GM23338 (cell line): ENCODE data around the gene EZH2. TPM values are rescaled to one million over a fixed set of nuclear protein-coding genes. Genes with fewer than 3 reads are reported as not detected.

ENCODE experiments used
- ATAC-seq: fragments of 200-7000 bp; cut with Tn5 transposase; 3 replicates; pipeline ENCODE4 v1.9.1; 2020
- DNase-seq: peaks from one replicate; pipeline ENCODE4 v3.0.0-alpha.2; 2015; ENCODE audit warnings: low spot score
- H2AFZ ChIP-seq: fragments of 200-600 bp; sonication (generic); 2 replicates; pipeline ENCODE4 v1.8.0; 2016; ENCODE audit warnings: antibody characterized with exemption, mild to moderate bottlenecking, moderate library complexity
- H3F3A ChIP-seq: fragments of 200-600 bp; sonication (generic); replicated peaks from 2 replicates; pipeline ENCODE4 v1.8.0; 2017; ENCODE audit warnings: antibody characterized with exemption, mixed run types, low read depth
- H3K27ac ChIP-seq: fragments of 200-600 bp; sonication (generic); 2 replicates; pipeline ENCODE4 v1.6.1; 2016; ENCODE audit warnings: low read depth
- H3K27me3 ChIP-seq: fragments of 200-600 bp; sonication (generic); 2 replicates; pipeline ENCODE4 v1.8.0; 2016; ENCODE audit warnings: mild to moderate bottlenecking, mixed run types, moderate library complexity; ENCODE audit not compliant: insufficient read depth
- H3K36me3 ChIP-seq: fragments of 200-600 bp; sonication (generic); 2 replicates; pipeline ENCODE4 v1.8.0; 2016; ENCODE audit warnings: mild to moderate bottlenecking; ENCODE audit not compliant: insufficient read depth
- H3K4me1 ChIP-seq: fragments of 200-600 bp; sonication (generic); 2 replicates; pipeline ENCODE4 v1.8.0; 2016; ENCODE audit warnings: mild to moderate bottlenecking, moderate library complexity; ENCODE audit not compliant: insufficient read depth
- H3K4me2 ChIP-seq: fragments of 200-600 bp; sonication (generic); 2 replicates; pipeline ENCODE4 v1.7.1; 2017; ENCODE audit warnings: mixed run types
- H3K4me3 ChIP-seq: fragments of 200-600 bp; sonication (generic); 2 replicates; pipeline ENCODE4 v1.6.1; 2016; ENCODE audit warnings: mixed run types
- H3K79me2 ChIP-seq: fragments of 200-600 bp; sonication (generic); replicated peaks from 2 replicates; pipeline ENCODE4 v1.8.0; 2017; ENCODE audit warnings: mild to moderate bottlenecking; ENCODE audit not compliant: insufficient read depth
- H3K9me2 ChIP-seq: fragments of 200-600 bp; sonication (generic); 2 replicates; pipeline ENCODE4 v1.8.0; 2017; ENCODE audit not compliant: insufficient read depth
- H4K20me1 ChIP-seq: fragments of 200-600 bp; sonication (generic); replicated peaks from 2 replicates; pipeline ENCODE4 v1.8.0; 2017; ENCODE audit warnings: mild to moderate bottlenecking; ENCODE audit not compliant: insufficient read depth
- H3K27ac Mint-ChIP-seq: 2 replicates; pipeline ENCODE4 v1.8.0; 2020; ENCODE audit warnings: inconsistent platforms, mild to moderate bottlenecking, moderate library complexity, mixed read lengths
- H3K27me3 Mint-ChIP-seq: 3 replicates; pipeline ENCODE4 v1.8.0; 2022; ENCODE audit warnings: low read depth, mild to moderate bottlenecking, moderate library complexity, mixed read lengths, inconsistent platforms; ENCODE audit not compliant: insufficient read depth, poor library complexity
- H3K36me3 Mint-ChIP-seq: 3 replicates; pipeline ENCODE4 v1.8.0; 2021; ENCODE audit warnings: low read depth, mild to moderate bottlenecking, inconsistent platforms, moderate library complexity, mixed read lengths
- H3K4me1 Mint-ChIP-seq: 3 replicates; pipeline ENCODE4 v1.8.0; 2020; ENCODE audit warnings: mild to moderate bottlenecking, inconsistent platforms, mixed read lengths
- H3K4me3 Mint-ChIP-seq: 3 replicates; pipeline ENCODE4 v1.8.0; 2021; ENCODE audit warnings: moderate library complexity, mild to moderate bottlenecking, inconsistent platforms, mixed read lengths
- H3K9me3 Mint-ChIP-seq: 3 replicates; pipeline ENCODE4 v1.8.0; 2020; ENCODE audit warnings: moderate library complexity, mild to moderate bottlenecking, inconsistent platforms, mixed read lengths
- CREB1 ChIP-seq: fragments of 250-450 bp; sonication (Bioruptor Pico); IDR thresholded peaks from 2 replicates; pipeline ENCODE4 v1.5.0; 2020; ENCODE audit warnings: low read depth, mild to moderate bottlenecking, moderate library complexity
- NANOG ChIP-seq: IDR thresholded peaks from 2 replicates; pipeline ENCODE4 v1.6.1; 2016; ENCODE audit warnings: antibody characterized with exemption, borderline replicate concordance
- POLR2AphosphoS5 ChIP-seq: IDR thresholded peaks from 2 replicates; pipeline ENCODE4 v1.6.1; 2016; ENCODE audit warnings: antibody characterized with exemption, low read depth
- STAT1 ChIP-seq: IDR thresholded peaks from one replicate; pipeline ENCODE4 v1.6.1; 2016; ENCODE audit warnings: antibody characterized with exemption; ENCODE audit not compliant: unreplicated experiment
- ZNF114 ChIP-seq: fragments of 250-450 bp; sonication (Bioruptor Pico); IDR thresholded peaks from 2 replicates; pipeline ENCODE4 v1.5.0; 2020; ENCODE audit warnings: mild to moderate bottlenecking, moderate library complexity
- ZNF331 ChIP-seq: fragments of 250-450 bp; sonication (Bioruptor Pico); IDR thresholded peaks from 2 replicates; pipeline ENCODE4 v1.5.0; 2020; ENCODE audit warnings: low read depth, mild to moderate bottlenecking, moderate library complexity
- polyA plus RNA-seq: library from polyadenylated mRNA; unstranded; fragments of >200 nt; fragmentation: Nextera tagmentation; extraction: Ambion mirVana; gene quantifications from 2 replicates; pipeline ENCODE4 v1.2.1, GENCODE V29; 2016
- total RNA-seq: library from RNA; depleted of rRNA; stranded (reverse); fragments of >200 nt; shearing (Covaris generic); gene quantifications from 2 replicates; pipeline ENCODE4 v1.2.3, GENCODE V29; 2014
- TF ChIP-seq, protein P1 (sequence below), 2 experiments: fragments of 200-600 bp in 1 of 2; sonication (generic) in 1 of 2; conservative IDR thresholded peaks; 2 replicates each; pipeline versions ENCODE4 v1.5.1 to v1.6.1; 2016 to 2017; ENCODE audit warnings: antibody characterized with exemption in 2 of 2, low read depth in 2 of 2, mild to moderate bottlenecking in 2 of 2, moderate library complexity in 1 of 2
- TF ChIP-seq, protein P2 (sequence below): IDR thresholded peaks from 2 replicates; pipeline ENCODE4 v1.6.1; 2016; ENCODE audit warnings: antibody characterized with exemption
- TF ChIP-seq, protein P3 (sequence below): fragments of 250-450 bp; sonication (Bioruptor Pico); IDR thresholded peaks from 2 replicates; pipeline ENCODE4 v1.5.0; 2020; ENCODE audit warnings: mild to moderate bottlenecking, moderate library complexity

The EZH2 gene
- total and polyA plus RNA-seq, 2 experiments from 2014 or later: 33.9 to 38.6 TPM

DNA sequence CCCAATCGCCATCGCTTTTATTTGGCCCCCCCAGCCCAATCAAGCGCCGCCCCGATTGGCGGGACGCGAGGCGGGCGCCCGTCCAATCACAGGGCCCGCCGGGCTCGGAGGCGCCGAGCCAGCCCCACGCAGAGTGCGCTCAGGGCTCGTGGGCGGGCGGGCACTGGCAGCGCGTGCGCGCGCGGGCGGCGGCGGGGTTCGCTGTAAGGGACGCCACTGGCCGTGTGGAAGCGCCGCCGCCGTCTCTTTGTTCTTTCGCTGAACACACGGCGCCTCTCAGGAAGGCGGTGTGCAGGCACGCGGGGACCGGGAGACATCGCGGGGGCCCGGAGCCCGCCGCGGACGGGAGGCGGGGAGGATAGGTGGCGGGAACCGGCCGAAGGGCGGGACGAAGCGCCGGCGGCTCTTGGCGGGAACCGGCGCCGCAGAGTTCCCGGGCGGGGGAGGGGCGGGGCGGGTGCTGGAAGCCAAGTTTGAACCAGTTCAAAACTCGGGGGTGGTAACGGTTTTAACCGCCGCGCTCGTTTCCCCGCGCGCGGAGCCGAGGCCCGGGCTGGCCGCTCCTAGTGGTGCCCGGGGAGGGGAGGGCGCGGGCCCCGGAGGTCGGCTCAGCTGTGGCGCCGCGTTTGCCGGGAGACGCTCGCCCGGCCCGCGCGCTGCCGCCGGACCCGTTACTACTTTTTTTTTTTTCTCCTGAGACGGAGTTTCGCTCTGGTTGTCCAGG is 370 bp upstream of the EZH2 start:
- peak overlapping the region; percentile 92; the same call in 1 of the 2 replicates for H3K27ac Mint-ChIP-seq
- peak; percentile 61 for TF ChIP-seq POLR2AphosphoS5
- peak; percentile 17; the same call in 1 of the 2 replicates for TF ChIP-seq CREB1 (CRISPR knock-in tag)
- TF ChIP-seq, protein P1, sequence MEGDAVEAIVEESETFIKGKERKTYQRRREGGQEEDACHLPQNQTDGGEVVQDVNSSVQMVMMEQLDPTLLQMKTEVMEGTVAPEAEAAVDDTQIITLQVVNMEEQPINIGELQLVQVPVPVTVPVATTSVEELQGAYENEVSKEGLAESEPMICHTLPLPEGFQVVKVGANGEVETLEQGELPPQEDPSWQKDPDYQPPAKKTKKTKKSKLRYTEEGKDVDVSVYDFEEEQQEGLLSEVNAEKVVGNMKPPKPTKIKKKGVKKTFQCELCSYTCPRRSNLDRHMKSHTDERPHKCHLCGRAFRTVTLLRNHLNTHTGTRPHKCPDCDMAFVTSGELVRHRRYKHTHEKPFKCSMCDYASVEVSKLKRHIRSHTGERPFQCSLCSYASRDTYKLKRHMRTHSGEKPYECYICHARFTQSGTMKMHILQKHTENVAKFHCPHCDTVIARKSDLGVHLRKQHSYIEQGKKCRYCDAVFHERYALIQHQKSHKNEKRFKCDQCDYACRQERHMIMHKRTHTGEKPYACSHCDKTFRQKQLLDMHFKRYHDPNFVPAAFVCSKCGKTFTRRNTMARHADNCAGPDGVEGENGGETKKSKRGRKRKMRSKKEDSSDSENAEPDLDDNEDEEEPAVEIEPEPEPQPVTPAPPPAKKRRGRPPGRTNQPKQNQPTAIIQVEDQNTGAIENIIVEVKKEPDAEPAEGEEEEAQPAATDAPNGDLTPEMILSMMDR (conservative IDR thresholded peaks at IDR 0.05; ENCODE audit: low read depth in 2 of 2): no peak
- ATAC-seq (peak; percentile 90), DNase-seq (peak; percentile 89)
- peaks cover 23% of the 10 kb centered on the region; the same call in 1 of the 2 replicates for H4K20me1 ChIP-seq
- H3K27me3 Mint-ChIP-seq: peaks cover 10% of the 10 kb centered on the region
- H3K9me2 ChIP-seq: no peaks in the 10 kb centered on the region
- H3K27ac ChIP-seq: peak overlapping the region; percentile 59; the same call in 1 of the 2 replicates
- peak overlapping the region; percentile 94 for H3K4me2 ChIP-seq
- H3F3A ChIP-seq: peaks cover 9% of the 10 kb centered on the region; the same call in 1 of the 2 replicates
- H3K4me1 Mint-ChIP-seq: no peaks in the 10 kb centered on the region; the same call in 1 of the 3 replicates
- peaks cover 9% of the 10 kb centered on the region for H3K27me3 ChIP-seq
- peak overlapping the region; percentile 78 for H3K4me3 ChIP-seq
- H3K4me1 ChIP-seq: peaks cover 7% of the 10 kb centered on the region
- H3K36me3 Mint-ChIP-seq: peaks cover 12% of the 10 kb centered on the region
- H3K79me2 ChIP-seq: peaks cover 37% of the 10 kb centered on the region
- peaks cover 5% of the 10 kb centered on the region; the same call in 2 of the 3 replicates for H3K9me3 Mint-ChIP-seq
- H3K4me3 Mint-ChIP-seq: peak overlapping the region; percentile 86
- peak overlapping the region; percentile 90 for H2AFZ ChIP-seq
- H3K36me3 ChIP-seq: no peaks in the 10 kb centered on the region

DNA sequence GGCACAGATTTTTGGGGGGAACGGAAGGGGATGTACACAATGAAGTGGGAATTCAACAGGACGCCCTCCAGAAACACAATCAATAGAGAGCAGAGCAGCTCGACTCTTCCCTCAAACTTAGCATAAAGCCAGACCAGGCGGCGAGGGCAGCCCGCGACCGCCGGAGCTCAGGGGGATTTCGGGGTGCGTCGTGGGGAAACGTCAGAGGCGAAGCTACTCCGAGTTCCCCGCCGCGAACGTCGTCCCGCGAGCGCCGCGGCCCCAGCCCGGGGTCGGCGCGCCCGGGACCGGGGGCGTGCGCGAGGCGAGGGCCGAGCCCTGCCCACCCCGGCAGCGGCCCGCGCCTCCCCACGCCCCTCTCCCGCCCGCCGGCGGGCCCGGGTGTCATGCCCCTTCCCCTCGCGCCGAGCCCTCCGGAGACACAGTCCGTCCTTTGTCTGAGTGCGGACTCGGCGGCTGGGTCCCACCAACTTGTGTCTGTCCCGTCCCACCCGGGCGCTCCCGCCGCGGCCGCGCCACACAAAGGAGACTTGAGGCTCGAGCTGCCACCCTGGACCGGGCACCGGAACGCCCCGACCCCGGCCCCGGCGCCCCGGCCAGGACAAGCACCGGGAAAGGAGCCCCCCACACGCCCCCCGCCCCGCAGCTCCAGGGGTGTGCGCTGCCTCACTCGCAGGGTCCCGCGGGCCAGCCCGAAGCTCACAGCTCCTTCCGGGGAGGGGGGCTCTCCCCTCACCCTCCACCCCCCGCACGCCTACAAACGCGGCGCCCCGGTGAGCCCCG is 634 bp downstream of the EZH2 start:
- Histone ChIP-seq H3K4me2 (peak overlapping the region; percentile 94), H3F3A (peaks cover 9% of the 10 kb centered on the region; the same call in 1 of the 2 replicates), H3K4me1 (peaks cover 7% of the 10 kb centered on the region), H3K36me3 (no peaks in the 10 kb centered on the region), H3K27me3 (peaks cover 9% of the 10 kb centered on the region), H3K9me2 (no peaks in the 10 kb centered on the region), H4K20me1 (peaks cover 23% of the 10 kb centered on the region; the same call in 1 of the 2 replicates), H2AFZ (peak overlapping the region; percentile 73; the same call in 1 of the 2 replicates), H3K27ac (no peak overlapping the region), H3K4me3 (peak overlapping the region; percentile 78), H3K79me2 (peaks cover 47% of the 10 kb centered on the region)
- peaks cover 9% of the 10 kb centered on the region for H3K27me3 Mint-ChIP-seq
- peak overlapping the region; percentile 92 for H3K4me3 Mint-ChIP-seq
- H3K4me1 Mint-ChIP-seq: no peaks in the 10 kb centered on the region; the same call in 1 of the 3 replicates
- H3K9me3 Mint-ChIP-seq: peaks cover 5% of the 10 kb centered on the region; the same call in 2 of the 3 replicates
- ATAC-seq (peak; percentile 22), DNase-seq (peak; percentile 41)
- H3K27ac Mint-ChIP-seq: peak overlapping the region; percentile 80
- H3K36me3 Mint-ChIP-seq: peaks cover 12% of the 10 kb centered on the region
- TF ChIP-seq ZNF331 (no peak), CREB1 (CRISPR knock-in tag) (no peak), STAT1 (no peak), NANOG (no peak), POLR2AphosphoS5 (no peak), ZNF114 (CRISPR knock-in tag) (no peak)
- TF ChIP-seq, protein P2, sequence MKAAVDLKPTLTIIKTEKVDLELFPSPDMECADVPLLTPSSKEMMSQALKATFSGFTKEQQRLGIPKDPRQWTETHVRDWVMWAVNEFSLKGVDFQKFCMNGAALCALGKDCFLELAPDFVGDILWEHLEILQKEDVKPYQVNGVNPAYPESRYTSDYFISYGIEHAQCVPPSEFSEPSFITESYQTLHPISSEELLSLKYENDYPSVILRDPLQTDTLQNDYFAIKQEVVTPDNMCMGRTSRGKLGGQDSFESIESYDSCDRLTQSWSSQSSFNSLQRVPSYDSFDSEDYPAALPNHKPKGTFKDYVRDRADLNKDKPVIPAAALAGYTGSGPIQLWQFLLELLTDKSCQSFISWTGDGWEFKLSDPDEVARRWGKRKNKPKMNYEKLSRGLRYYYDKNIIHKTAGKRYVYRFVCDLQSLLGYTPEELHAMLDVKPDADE: no peak
- TF ChIP-seq, protein P3, sequence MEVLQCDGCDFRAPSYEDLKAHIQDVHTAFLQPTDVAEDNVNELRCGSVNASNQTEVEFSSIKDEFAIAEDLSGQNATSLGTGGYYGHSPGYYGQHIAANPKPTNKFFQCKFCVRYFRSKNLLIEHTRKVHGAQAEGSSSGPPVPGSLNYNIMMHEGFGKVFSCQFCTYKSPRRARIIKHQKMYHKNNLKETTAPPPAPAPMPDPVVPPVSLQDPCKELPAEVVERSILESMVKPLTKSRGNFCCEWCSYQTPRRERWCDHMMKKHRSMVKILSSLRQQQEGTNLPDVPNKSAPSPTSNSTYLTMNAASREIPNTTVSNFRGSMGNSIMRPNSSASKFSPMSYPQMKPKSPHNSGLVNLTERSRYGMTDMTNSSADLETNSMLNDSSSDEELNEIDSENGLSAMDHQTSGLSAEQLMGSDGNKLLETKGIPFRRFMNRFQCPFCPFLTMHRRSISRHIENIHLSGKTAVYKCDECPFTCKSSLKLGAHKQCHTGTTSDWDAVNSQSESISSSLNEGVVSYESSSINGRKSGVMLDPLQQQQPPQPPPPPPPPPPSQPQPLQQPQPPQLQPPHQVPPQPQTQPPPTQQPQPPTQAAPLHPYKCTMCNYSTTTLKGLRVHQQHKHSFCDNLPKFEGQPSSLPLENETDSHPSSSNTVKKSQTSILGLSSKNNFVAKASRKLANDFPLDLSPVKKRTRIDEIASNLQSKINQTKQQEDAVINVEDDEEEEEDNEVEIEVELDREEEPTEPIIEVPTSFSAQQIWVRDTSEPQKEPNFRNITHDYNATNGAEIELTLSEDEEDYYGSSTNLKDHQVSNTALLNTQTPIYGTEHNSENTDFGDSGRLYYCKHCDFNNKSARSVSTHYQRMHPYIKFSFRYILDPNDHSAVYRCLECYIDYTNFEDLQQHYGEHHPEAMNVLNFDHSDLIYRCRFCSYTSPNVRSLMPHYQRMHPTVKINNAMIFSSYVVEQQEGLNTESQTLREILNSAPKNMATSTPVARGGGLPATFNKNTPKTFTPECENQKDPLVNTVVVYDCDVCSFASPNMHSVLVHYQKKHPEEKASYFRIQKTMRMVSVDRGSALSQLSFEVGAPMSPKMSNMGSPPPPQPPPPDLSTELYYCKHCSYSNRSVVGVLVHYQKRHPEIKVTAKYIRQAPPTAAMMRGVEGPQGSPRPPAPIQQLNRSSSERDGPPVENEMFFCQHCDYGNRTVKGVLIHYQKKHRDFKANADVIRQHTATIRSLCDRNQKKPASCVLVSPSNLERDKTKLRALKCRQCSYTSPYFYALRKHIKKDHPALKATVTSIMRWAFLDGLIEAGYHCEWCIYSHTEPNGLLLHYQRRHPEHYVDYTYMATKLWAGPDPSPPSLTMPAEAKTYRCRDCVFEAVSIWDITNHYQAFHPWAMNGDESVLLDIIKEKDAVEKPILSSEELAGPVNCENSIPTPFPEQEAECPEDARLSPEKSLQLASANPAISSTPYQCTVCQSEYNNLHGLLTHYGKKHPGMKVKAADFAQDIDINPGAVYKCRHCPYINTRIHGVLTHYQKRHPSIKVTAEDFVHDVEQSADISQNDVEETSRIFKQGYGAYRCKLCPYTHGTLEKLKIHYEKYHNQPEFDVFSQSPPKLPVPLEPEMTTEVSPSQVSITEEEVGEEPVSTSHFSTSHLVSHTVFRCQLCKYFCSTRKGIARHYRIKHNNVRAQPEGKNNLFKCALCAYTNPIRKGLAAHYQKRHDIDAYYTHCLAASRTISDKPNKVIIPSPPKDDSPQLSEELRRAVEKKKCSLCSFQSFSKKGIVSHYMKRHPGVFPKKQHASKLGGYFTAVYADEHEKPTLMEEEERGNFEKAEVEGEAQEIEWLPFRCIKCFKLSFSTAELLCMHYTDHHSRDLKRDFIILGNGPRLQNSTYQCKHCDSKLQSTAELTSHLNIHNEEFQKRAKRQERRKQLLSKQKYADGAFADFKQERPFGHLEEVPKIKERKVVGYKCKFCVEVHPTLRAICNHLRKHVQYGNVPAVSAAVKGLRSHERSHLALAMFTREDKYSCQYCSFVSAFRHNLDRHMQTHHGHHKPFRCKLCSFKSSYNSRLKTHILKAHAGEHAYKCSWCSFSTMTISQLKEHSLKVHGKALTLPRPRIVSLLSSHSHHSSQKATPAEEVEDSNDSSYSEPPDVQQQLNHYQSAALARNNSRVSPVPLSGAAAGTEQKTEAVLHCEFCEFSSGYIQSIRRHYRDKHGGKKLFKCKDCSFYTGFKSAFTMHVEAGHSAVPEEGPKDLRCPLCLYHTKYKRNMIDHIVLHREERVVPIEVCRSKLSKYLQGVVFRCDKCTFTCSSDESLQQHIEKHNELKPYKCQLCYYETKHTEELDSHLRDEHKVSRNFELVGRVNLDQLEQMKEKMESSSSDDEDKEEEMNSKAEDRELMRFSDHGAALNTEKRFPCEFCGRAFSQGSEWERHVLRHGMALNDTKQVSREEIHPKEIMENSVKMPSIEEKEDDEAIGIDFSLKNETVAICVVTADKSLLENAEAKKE: no peak
